GM18526 (cell line): Measurements from ENCODE around the gene SLC24A4.

Experiments used
- POLR2A ChIP-seq: IDR thresholded peaks from 3 replicates; pipeline ENCODE4 v1.6.1; 2011; ENCODE audit not compliant: insufficient read length; ENCODE audit errors: extremely low read depth

The SLC24A4 gene

DNA sequence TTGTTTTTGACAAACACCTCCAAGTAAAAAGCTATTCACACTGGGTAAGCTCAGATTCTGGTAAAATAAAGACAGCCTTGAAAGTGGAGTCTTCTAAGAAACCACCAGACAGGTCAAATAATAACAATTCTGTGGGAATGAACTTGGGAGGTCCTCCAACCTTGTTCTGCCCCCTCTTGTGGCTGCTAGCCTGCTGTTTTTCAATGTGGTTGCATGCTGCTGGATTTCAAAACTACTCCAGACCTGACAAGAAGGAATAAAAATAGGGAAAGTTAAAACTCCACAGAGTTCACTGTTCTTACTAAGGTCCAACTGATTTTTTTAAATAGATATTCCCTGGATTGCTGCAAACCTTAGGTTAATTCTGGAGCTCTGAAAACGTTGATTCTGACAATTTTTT lies 158.4 kb downstream of the SLC24A4 start:
- no peak for TF ChIP-seq POLR2A

GRCh38 chr14:92481811-92482555 lies 159.0 kb downstream of the SLC24A4 start:
- TF ChIP-seq POLR2A: no peak

GRCh38 chr14:92482621-92483319 lies 159.8 kb downstream of the SLC24A4 start:
- TF ChIP-seq POLR2A: no peak

- TF ChIP-seq POLR2A: no peak
These were observed 161.3 kb downstream of the SLC24A4 start for GRCh38 chr14:92484132-92484823.

GRCh38 chr14:92486881-92487280 lies 163.9 kb downstream of the SLC24A4 start:
- TF ChIP-seq POLR2A: no peak

GRCh38 chr14:92487513-92488133 lies 164.7 kb downstream of the SLC24A4 start:
- no peak for TF ChIP-seq POLR2A

DNA sequence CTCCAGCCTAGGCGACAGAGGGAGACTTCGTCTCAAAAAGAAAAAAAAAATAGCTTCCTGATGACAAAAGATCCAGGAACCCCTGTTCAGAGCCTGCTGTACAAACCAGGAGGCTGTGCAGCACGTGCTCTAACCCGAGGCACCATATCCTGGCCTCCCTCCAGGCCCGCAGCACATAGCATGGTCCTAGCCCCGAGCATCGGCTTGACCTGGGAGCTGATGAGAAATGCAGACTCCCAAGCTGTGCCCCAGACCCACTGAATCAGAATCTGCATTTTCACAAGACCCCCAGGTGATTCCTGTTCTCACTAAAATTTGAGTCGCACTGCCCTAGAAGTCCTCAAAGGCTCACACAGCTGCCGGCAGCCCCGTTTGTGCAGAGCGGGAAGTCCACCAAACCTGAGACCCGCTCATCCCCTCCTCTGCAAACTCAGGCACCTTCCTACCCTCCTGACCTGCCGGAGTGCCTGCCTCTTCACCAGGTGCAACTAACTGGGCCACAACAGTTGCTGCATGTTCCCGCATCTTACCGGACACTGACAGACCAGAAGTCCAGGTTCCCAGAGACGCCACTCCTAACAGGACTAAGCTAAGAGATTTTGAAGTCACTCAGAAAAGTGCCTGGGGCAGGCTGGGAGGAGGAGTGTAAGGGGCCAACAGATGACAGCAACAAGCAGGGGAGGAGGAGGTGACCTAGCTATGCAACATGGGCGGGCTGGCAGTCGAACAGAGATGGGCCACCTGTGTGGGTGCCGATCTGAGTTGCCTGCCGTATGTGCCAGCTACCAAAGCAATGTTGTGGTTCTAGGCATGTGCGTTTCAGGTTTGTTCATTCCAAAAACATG lies 166.7 kb downstream of the SLC24A4 start:
- no peak for TF ChIP-seq POLR2A

DNA sequence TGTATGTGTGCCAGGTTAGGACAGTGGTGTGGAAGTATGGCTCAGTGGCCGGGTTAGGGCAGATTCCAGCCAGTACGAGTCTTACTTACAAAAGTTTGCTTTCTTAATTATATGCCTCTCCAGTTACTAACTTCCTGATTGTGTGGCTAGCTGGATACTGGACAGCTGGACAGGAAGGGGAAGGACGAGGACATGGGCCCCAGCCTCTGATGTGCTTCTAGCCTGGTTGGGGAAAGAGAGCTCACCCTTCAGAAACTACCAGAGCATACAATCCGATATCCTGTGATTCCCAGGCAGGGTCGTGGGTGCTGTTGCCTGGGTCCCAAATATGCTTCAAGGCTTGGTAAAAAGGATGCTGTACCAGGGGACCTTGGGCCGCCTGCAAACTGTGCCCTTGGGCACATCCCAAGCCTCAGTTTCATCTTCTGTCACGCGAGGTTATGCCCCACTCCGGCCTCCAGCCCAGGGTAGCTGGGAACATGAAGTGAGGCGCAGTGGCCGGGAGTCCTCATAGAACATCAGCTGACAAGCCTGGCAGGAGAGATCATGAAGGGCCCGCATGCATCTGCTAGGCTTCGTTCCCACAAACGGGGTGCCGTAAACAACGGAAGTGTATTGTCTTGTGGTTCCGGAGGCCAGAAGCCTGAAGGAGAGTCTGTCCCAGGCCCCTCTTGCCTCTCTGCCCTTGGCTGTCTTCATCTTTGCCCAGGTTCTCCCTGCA lies 167.4 kb downstream of the SLC24A4 start:
- no peak for TF ChIP-seq POLR2A

DNA sequence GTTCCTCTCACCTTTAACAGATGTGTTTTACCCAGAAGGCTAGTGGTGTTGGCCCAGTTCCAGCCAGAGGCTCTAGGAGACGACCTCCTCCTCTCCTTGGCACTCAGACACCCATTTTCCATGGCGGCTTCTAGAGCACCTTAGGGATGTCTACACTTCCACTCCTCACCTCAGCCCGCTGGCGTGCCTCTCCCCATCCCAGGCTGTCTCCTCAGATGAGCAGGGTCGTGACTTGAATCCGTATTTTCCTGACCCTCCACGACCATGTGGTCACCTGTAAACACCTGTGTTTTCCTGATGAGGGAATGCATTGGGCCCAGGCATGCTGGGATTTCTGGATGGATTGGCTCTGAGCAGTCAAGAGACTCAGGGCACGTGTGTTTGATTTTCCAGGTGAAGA lies 168.8 kb downstream of the SLC24A4 start:
- TF ChIP-seq POLR2A: no peak

- TF ChIP-seq POLR2A: no peak
These were observed 169.3 kb downstream of the SLC24A4 start for GRCh38 chr14:92492258-92492657.

GRCh38 chr14:92493024-92493423 lies 170.1 kb downstream of the SLC24A4 start:
- TF ChIP-seq POLR2A: no peak

DNA sequence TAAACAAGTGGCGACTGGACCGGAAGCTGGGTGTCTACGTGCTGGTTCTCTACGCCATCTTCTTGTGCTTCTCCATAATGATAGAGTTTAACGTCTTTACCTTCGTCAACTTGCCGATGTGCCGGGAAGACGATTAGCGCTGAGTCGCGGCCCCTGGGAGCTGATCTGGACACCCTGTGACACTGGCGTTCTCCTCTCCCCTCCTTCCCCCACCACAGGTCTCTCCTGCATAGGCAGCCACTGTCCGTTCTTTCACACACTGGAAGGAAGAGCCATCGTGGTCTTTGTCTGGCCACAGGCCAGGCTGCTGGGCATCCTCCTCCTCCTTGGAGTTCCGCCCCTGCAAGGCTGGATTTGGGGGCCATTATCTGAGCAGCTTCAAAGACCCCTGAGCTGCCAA lies 170.5 kb downstream of the SLC24A4 start:
- no peak for TF ChIP-seq POLR2A

DNA sequence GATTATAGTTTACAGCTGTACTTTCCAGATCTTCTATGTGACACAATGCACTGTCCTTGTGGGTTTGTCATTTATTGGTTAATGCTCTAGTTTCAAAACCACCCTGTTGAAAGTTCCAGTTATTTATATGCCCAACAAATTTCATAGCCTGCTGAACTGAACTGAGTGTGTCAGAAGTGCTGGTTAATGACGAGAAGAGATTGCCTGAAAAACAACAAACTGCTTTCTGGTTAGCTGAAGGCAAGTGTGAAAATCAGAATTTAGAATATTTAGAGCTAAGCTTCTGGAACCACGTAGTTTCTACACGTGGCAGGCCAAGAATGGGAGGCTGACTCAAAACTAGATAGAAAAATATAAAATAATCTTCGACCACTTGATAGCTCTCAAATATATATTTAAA lies 171.5 kb downstream of the SLC24A4 start:
- no peak for TF ChIP-seq POLR2A

DNA sequence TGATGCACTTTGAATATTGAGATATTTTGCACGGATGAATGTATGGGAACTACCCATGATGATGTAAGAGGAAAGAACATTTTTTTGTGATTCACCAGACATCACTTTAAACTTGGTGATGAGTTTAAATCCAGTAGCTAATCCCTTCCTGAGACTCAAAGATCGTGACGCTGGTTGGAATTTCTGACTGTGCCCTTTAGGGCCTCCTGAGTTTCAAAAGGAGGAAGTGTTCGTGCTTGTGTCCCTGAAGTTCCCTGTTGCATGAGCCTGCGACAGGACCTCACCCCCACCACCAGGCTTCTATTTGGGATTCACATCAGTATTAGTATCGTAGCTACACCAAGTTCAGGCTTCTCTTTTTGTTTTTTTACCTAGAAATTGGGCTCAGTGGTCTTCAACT lies 172.1 kb downstream of the SLC24A4 start:
- no peak for TF ChIP-seq POLR2A
